Progenitor cell of endocrine pancreas (in vitro differentiated cells): ENCODE results near the gene ADAMTSL1. TPM values are rescaled to one million over a fixed set of nuclear protein-coding genes. Genes with fewer than 3 reads are reported as not detected.

Experiments
- DNase-seq: peaks from one replicate; pipeline ENCODE4 v3.0.0; 2021; ENCODE audit warnings: low spot score; ENCODE audit not compliant: unreplicated experiment
- H3K27ac Mint-ChIP-seq: 2 replicates; pipeline ENCODE4 v1.8.0; 2021; ENCODE audit warnings: mild to moderate bottlenecking, moderate library complexity, mixed read lengths
- H3K27me3 Mint-ChIP-seq: 2 replicates; pipeline ENCODE4 v1.8.0; 2021; ENCODE audit warnings: mixed read lengths
- H3K36me3 Mint-ChIP-seq: 2 replicates; pipeline ENCODE4 v1.8.0; 2022; ENCODE audit warnings: mixed read lengths; ENCODE audit not compliant: insufficient read depth
- H3K4me1 Mint-ChIP-seq: 2 replicates; pipeline ENCODE4 v1.8.0; 2021; ENCODE audit warnings: low read depth, mixed read lengths
- H3K4me3 Mint-ChIP-seq: 2 replicates; pipeline ENCODE4 v1.8.0; 2021; ENCODE audit warnings: low read depth, mild to moderate bottlenecking, moderate library complexity, mixed read lengths
- H3K9me3 Mint-ChIP-seq: 2 replicates; pipeline ENCODE4 v1.8.0; 2021; ENCODE audit warnings: low read depth, mixed read lengths
- total RNA-seq: library from RNA; stranded (reverse); gene quantifications from 2 replicates; pipeline ENCODE4 v1.2.1, GENCODE V29; 2021
- TF ChIP-seq, protein P1 (sequence below): fragments of 200-600 bp; sonication (generic); IDR thresholded peaks from one replicate; pipeline ENCODE4 v1.5.0; 2021; ENCODE audit warnings: antibody characterized with exemption, mild to moderate bottlenecking; ENCODE audit not compliant: unreplicated experiment

The ADAMTSL1 gene
- total RNA-seq, 1 donor from 2014 or later, result 2.1 TPM

DNA sequence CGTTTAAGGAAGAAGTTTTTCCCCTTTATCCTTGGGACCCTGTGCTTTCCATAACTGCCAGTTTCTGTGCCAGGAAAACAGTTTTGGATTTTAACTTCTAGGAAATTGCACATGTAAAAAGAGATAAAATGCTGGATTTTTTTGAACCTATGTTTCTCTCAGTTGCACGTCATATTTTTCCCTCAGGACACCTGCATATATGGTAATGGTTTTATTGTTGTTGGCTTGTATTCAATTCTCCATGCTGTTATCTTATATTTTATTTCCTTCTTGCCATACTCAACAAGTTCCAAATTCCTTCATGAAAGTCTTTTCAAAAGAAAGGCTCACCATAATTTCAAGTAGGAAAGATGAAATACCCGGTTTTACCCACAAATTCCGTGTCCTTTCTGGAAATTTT is 7.9 kb upstream of the ADAMTSL1 start:
- TF ChIP-seq, protein P1, sequence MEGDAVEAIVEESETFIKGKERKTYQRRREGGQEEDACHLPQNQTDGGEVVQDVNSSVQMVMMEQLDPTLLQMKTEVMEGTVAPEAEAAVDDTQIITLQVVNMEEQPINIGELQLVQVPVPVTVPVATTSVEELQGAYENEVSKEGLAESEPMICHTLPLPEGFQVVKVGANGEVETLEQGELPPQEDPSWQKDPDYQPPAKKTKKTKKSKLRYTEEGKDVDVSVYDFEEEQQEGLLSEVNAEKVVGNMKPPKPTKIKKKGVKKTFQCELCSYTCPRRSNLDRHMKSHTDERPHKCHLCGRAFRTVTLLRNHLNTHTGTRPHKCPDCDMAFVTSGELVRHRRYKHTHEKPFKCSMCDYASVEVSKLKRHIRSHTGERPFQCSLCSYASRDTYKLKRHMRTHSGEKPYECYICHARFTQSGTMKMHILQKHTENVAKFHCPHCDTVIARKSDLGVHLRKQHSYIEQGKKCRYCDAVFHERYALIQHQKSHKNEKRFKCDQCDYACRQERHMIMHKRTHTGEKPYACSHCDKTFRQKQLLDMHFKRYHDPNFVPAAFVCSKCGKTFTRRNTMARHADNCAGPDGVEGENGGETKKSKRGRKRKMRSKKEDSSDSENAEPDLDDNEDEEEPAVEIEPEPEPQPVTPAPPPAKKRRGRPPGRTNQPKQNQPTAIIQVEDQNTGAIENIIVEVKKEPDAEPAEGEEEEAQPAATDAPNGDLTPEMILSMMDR, result no peak
- Mint-ChIP-seq H3K27ac (no peak overlapping the region), H3K9me3 (peaks cover 3% of the 10 kb centered on the region), H3K4me1 (peaks cover 2% of the 10 kb centered on the region), H3K27me3 (no peaks in the 10 kb centered on the region), H3K36me3 (no peaks in the 10 kb centered on the region), H3K4me3 (no peak overlapping the region)
- DNase-seq, result no peak

DNA sequence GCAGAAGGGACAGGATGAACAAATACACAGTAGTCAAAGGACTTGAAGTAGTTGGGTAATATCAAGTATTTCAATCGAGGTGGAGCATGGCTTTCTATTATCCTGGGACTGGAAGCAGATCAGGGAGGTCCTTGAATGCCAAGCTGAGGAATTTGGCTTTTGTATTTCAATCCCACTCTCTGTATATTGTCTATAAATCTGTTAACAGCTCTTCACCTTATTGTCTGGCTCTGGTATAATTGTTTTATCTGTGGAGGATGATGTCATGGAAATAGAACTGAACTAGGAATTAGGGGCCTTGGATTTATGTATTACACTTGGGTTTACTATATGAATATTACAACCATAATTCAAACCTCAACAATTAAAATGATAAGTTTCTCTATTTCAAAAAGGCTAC is 6.3 kb upstream of the ADAMTSL1 start:
- Mint-ChIP-seq H3K27me3 (peaks cover under 1% of the 10 kb centered on the region), H3K27ac (no peak overlapping the region), H3K36me3 (no peaks in the 10 kb centered on the region), H3K4me3 (no peak overlapping the region), H3K4me1 (no peaks in the 10 kb centered on the region), H3K9me3 (peaks cover 3% of the 10 kb centered on the region)
- DNase-seq, result no peak
- TF ChIP-seq, protein P1, result no peak

DNA sequence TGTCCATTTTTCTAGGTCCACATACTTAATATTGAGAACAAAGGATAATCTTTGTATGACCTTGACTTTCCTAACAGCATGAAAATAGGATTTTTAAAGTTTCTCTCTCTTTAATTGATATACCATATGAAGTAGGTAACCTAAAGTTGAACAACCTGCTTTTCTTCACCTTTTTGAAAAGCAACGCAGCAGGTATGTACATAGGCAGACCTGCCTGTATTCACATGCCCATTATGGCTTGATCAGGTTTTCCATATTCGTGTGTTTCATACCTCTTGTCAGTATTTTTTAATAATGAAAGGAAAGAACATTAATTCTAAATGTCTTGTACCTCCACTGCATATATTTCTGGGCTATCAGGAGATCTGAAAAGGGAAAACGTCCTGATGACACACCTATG is 1.5 kb upstream of the ADAMTSL1 start:
- TF ChIP-seq, protein P1, result no peak
- Mint-ChIP-seq H3K4me3 (no peak overlapping the region), H3K9me3 (peaks cover 3% of the 10 kb centered on the region), H3K4me1 (peaks cover 13% of the 10 kb centered on the region), H3K27me3 (peaks cover 11% of the 10 kb centered on the region), H3K36me3 (no peaks in the 10 kb centered on the region), H3K27ac (no peak overlapping the region)
- no peak for DNase-seq

DNA sequence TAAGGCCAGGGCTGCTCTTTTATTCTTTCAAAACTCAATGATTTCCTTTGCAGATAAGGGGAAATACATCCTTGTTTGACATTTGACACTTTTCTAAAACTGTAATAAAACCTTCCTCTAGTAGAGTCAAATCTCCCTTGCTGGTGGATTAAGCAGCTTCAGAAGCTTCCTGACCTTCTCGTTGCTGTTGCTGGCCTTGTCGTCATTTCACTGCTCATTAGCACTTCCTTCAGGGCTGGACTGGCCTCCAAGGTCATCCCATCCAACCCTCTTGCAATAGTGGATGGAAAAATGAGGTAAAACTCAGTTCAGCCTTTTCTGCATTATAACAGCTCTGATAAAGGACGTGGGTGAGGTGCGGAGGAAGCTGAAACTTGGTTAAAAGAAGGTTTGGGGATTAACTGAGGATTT is 1.1 kb upstream of the ADAMTSL1 start:
- Mint-ChIP-seq H3K27me3 (peaks cover 11% of the 10 kb centered on the region), H3K27ac (no peak overlapping the region), H3K9me3 (peaks cover 3% of the 10 kb centered on the region), H3K4me3 (no peak overlapping the region), H3K36me3 (no peaks in the 10 kb centered on the region), H3K4me1 (peaks cover 13% of the 10 kb centered on the region)
- TF ChIP-seq, protein P1, result no peak
- no peak for DNase-seq

DNA sequence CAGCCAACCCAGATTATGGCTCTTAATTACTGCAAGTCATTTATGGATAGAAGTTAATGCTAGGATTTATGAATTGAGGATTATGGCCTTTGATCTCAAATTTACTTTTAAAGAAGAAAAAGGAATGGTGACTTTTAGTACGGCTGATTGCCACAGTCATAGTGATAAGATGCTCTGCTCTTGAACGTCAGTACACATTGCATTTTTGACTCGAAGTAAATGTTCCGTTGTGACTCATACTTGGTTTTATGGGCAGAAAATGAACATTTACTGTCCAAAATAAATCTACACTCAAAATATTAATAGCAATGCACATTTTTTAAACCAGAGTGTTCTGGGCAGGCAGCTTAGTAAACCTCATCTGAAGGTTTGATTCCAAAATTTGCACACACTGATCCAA is 830 bp downstream of the ADAMTSL1 start:
- no peak overlapping the region for H3K27ac Mint-ChIP-seq

More for the DNA sequence above, 830 bp downstream of the ADAMTSL1 start:
- Mint-ChIP-seq H3K4me3 (no peak overlapping the region), H3K9me3 (peaks cover under 1% of the 10 kb centered on the region), H3K27me3 (peaks cover 11% of the 10 kb centered on the region), H3K4me1 (peaks cover 13% of the 10 kb centered on the region), H3K36me3 (no peaks in the 10 kb centered on the region)
- no peak for DNase-seq
- TF ChIP-seq, protein P1, result no peak
